ENCODE measurements around the gene EBLN2.

The EBLN2 gene

DNA sequence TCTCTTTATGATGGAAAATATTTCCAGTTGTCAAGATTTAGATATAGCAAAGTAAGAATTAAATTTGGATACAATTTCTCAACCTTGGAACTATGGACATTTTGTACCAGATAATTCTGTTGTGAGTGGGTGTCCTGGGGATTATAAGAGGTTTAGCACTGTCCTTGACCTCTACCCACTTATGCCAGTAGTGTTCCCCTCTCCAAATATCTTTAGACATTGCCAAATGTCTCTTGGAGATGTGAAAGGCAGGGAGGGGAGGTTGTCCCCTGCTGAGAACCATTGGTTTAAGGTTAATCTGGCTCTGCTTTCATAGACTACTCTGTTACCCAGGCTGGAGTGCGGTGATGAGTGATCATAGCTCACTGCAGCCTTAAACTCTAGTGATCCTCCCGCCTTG is at the start of gene EBLN2:
EBLN2 (plus strand) TSS at position 244 of the 400 bp plus-strand sequence. CDS start 423 bp downstream, outside the sequence.
- no peak for DNase-seq (ENCODE audit: low read depth)

DNA sequence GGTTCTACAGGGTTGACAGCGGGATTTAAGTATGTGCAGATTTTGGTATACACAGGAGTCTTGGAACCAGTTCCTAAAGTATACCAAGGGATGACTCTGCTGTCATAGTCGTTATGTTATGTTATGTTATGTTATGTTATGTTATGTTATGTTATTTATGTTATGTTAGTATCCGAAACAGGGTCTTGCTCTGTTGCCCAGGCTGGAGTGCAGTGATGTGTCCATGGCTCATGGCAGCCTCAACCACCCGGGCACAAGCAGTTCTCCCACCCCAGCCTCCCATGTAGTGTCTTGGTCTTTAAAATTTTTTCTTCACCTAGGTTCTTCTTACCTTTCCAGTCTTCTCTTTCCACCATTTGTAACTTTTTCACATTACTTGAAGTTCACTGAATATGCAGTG is 43.2 kb upstream of the EBLN2 start:
- no peak for DNase-seq (ENCODE audit: low read depth)

DNA sequence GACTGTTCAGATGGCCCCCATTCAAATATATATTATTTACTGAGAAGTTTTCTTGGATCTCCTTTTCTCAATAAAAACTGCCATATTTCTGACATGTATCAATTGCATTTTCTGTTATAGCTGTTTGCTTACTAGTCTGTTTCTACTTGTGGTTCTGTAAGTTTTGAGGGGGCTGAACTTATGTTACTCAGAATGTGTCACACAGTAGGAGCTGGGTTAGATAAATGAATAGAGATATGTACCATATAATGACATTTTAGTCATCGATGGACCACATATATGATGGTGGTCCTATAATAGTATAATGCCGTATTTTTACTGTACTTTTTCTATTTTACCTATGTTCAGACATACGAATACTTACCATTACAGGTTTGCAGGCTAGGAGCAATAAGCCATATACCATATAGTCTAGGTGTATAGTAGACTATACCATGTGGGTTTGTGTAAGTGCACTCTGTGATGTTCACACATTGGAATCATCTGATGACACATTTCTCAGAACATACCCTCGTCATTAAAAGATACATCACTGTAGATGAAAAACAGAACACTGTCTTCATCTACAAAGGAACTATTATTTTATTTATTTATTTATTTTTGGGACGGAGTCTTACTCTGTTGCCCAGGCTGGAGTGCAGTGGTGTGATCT is 42.5 kb upstream of the EBLN2 start:
- no peak for DNase-seq (ENCODE audit: low read depth)

DNA sequence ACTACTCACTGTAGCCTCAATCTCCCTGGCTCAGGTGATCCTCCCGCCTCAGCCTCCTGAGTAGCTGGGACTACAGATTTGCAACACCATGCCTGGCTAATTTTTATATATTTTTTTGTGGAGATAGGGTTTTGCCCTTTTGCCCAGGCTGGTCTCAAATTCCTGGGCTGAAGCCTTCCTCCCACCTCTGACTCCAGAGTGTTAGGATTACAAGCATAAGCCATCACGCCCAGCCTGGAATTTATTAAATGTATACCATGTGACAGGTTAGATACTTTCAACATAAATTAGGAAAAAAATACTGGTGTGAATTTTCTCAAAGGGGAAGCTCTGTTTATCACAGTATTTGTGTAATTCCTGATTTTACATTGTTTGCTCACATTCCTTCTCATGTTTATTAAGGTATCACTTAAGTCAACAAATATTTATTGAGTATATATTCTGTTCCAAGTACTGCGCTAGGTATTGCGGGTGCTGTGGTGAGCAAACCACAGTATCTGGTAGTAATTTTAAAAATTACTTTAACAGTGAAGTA is 40.1 kb upstream of the EBLN2 start:
- DNase-seq (ENCODE audit: low read depth) = peak; percentile 14

DNA sequence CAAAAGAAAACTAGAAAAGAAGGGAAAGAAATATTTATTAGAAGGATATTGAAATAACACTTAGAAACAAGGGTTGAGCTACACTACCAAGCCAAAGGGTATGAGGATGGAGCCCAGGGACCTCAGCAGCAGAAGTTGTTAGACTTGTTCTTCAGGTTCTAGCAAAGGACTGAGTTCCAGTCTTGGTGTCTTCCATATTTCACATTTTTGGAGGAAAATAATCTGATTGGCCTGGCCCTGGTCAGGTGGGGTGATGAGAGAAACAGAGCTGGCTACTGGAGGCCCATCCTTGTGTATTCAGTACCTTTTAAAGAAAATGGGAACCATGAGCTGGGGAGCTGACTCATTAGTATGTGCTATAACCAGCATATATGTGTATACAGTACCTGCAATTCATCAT is 36.6 kb upstream of the EBLN2 start:
- no peak for DNase-seq (ENCODE audit: low read depth)

DNA sequence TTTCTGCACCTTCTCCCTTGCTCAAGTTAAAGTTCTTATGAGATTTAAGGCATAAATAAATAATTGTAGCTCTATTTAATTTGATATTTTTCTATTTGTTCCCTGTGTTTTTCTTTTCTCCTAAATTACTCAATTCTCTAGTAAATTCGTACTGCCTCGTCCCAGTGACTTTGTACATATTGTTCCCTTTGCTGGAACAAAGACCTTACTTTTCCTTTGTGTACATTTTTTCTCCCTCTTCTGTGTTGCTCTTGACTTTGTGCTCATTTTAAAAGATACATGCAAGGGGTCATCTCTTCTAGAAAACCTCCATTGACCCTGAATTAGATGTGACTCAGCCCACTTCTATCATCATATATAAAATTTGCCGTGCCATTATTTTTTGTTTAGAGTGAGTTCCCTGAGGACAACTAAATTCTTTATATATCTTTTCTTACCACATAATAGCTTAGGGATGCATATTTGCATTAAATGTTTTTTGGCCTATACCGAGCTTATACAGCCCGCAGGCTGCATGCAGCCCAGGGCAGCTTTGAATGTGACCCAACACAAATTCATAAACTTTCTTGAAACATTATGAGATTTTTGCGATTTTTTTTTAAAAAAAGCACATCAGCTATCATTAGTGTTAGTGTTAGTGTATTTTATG is 35.2 kb upstream of the EBLN2 start:
- DNase-seq (ENCODE audit: low read depth) = no peak

DNA sequence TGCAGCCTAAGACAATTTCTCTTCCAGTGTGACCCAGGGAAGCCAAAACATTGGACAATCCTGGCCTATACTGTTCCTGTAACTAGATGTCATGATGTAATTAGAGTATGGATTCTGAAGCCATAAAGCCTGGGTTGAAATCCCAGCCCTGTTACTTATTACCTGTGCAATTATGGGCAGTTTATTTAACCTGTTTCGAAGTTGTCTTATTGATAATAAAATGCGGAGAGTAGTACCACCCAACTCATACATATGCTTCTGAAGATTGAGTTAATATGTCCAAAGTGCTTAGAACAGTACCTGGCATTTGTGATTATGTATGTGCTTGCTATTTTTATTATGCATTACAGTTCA is 34.7 kb upstream of the EBLN2 start:
- DNase-seq (ENCODE audit: low read depth) = no peak

DNA sequence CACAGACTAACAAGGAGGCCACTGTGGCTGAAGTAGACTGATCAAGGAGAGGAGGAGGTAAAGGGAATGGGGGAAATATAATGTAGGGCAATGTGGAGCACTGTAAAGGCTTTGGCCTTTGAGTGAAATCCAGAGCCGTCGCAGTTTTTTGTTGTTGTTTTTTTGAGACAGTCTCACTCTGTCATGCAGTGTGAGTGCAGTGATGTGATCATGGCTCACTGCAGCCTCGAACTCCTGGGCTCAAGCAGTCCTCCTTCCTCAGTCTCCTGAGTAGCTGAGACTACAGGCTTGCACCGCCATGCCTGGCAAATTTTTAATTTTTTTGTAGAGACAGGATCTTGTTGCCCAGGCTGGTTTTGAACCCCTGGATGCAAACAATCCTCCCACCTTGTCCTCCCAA is 32.7 kb upstream of the EBLN2 start:
- no peak for DNase-seq (ENCODE audit: low read depth)

DNA sequence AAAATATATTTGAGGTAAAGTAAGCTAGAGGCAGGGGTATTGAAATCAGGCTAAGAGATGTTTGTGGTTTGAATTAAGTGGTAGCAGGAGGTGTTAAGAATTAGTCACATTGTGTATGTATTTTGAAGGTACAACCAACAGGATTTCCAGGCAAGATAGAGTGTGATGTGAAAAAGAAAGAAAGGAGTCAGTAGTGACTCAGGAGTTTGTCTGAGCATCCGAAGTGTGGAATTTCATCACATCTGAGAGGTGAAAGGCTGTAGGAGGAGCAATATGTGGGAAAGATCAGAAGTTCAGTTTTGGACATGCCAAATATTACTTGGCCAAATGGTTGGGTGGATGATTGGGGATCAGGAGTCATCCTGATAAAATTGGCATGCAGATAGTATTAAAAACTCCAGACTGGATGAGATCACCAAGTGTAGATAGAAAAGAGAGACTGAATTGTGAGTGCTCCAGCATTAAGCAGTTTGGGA is 32.1 kb upstream of the EBLN2 start:
- DNase-seq (ENCODE audit: low read depth) = peak; percentile 47

DNA sequence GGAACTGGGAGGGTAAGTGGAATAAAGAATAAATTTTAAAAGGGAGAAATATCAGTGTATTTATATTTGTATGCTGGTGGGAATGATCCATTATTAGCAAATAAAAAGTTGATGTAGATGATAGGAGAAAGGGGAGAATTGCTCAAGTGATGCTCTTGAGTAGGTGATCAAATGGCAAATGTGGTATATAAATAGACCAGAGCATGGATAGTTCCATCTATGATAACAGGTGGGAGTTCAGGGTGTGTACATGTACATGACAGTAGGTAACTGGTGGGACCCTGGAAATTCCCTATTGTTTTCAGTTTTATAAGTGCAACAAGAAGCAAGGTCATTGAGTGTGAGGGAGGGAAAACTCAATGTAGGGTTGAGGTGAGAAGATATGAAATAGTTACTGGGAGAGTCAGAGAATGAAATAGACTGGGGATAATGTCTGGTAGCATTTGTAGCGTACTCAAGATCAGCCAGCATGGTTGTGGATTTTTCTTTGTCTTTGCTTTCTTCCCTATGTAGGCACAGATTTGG is 31.3 kb upstream of the EBLN2 start:
- DNase-seq (ENCODE audit: low read depth) = no peak

DNA sequence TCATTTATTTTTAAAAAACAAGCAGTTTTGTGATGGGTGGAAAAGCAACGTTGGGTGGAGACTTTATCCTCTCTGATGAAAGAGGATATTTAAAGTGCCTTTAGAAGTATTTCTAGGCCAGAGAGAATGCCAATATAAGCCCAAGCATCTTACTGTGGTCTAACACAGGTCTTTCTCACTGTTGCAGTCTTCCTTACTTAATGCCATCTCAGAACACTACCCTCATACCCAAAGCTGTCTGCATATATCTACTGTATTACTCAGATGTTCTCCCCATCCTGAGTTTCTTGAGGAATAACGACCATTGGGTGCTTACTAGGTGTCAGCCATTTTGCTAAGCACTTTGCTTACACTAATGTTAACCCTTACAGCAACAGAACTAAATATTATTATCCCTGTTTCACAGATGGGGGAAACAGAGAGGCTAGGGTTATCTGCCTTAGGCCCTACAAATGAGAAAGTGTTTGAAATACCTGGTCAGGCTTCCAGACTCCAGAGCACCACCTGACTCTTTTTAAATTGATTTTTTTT is 29.8 kb upstream of the EBLN2 start:
- no peak for DNase-seq (ENCODE audit: low read depth)

DNA sequence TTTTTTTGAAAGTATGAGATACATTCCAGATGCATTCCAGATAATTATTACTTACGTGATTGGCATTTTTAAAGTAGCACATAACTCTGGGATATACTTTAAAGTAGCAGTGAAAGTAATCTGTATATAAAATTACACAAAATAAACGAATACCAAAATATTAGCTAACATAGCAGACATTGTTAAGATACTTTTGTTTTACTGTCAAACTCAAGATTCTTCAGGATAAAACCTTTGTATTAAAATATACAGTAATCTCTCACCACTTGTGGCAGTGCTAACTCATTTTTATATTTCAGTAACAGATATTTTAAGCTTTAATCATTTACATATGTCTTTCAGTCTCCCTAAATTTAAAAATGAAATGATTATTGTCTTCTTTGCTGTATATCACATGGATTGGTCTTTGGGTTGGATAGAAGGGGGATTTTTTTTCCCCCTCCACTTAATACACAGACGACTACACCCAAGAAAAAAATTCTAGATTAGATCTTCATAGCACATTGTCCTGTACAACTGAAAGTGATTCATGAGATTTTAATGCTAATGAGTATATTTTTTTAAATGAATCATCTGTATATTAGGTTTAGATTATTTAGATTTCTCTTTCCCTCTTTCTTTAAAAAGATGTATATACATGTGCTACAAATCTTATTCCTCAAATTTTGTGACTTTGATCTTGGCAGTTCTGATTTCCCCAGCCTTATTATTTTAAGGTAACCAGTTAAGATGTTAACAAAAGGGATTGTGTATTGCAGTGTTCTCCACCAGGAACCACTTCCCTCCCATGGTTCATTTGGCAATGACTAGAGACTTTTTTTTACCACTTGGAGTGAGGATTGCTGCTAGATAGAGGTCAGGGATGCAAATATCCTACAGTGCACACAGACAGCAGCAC is 24.5 kb upstream of the EBLN2 start:
- peak; percentile 4 for DNase-seq (ENCODE audit: low read depth)

DNA sequence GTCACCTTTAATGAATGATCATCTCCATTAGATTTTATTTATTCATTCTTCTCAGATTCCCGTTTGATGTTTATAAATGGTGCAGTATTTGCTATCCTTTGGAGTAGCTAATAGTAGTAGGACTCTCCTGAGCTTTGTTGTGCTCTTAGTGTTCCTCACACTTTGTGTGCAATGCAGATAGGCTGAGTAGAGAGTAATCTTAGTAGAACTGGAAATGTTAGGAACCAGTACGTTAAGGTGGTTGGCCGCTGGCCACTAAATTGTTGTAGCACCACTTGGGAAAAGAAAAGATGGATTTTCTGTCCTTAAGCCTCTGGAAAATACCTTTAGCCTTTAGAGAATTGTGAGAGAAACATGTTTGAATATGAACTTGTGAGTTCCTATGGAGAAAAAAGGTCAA is 19.9 kb upstream of the EBLN2 start:
- DNase-seq (ENCODE audit: low read depth) = no peak

DNA sequence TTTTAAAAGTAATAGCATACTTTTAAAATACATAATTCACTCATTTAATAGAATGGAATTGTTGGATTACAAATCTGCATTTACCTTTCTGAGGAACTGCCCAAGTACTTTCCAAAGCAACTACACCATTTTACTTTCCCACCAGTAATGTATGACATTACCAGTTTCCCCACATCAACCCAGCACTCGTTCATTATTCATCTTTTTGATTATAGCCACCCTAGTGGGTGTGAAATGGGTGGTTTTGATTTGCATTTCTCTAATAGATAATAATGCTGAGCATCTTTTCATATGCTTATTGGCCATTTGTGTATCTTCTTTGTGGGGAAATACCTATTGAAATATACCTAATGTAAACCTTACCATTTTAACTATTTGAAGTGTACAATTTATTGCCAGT is 18.0 kb upstream of the EBLN2 start:
- no peak for DNase-seq (ENCODE audit: low read depth)

DNA sequence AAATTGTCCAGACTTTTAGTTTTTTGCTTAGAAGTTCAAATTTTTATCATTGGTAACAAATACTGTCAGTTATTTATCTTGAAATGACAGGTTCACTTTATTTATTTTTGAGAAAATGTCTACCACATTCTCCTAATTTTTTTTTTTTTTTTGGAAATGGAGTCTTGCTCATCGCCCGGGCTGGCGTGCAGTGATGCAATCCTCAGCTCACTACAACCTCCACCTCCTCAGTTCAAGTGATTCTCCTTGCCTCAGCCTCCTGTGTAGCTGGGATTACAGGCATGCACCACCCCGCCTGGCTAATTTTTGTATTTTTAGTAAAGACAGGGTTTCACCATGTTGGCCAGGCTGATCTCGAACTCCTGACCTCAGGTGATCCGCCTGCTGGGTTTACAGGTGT is 16.1 kb upstream of the EBLN2 start:
- no peak for DNase-seq (ENCODE audit: low read depth)

DNA sequence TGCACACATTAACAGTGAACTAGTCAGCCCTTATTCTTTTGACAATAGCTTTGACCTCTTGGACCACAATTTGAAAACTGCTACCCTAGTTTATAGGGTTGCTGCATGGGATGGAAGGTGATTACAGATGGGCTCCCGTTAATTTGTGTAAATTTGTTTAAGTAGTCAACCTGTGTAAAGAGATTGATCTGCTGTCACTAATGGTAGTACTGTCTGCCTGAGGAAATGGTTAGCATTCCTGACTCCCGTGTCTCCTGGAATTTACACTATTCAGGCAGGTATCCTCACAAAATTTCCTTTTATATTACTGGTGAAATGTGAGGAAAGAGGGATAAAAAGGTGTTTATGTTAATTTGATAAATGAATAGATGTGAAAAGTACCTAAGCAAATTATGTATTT is 15.3 kb upstream of the EBLN2 start:
- DNase-seq (ENCODE audit: low read depth) = no peak

DNA sequence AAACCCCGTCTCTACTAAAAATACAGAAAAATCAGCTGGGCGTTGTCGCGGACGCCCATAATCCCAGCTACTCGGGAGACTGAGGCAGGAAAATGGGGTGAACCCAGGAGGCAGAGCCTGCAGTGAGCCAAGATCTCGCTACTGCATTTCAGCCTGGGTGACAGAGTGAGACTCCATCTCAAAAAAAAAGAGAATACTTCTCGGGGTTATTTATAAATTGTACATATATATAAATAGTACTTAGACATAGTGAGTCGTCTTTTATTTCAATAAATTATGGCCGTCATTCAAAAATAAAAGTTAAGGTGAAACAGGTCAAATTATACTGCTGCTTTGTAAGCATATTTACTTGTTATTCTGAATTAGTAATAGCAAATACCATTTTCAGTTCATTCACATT is 12.1 kb upstream of the EBLN2 start:
- DNase-seq (ENCODE audit: low read depth) = no peak

DNA sequence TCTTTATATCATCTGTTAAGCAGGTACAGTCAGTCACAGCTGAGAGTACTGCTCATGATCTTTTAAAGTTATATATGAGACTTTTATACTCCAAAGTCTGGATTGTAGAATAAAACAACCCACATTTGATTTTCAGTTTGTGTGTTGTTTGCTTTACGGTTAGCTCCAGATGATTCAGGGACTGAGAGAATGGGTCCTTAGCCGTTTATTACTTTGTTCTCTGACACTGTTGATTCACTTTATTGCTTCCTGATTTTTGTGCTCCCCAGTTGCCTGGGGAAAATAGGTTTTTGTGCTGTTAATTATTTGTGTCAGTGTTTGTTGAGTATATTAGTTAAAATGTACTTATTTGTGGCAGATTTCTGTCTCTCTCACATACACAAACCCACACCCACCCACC is 8.6 kb upstream of the EBLN2 start:
- no peak for DNase-seq (ENCODE audit: low read depth)

DNA sequence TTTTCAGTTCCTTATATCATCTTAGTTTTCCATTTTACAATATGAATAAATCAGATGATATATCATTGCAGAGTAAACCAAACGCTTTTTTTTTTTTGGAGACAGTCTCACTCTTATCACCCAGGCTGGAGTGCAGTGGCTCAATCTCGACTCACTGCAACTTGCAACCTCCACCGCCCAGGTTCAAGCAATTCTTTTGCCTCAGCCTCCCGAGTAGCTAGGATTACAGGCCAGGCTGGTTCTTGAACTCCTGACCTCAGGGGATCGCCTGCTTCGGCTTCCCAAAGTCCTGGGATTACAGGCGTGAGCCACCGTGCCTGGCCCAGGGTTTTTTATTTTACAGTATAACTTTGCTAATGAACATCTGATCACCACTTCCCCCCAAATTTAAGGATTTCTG is 5.9 kb upstream of the EBLN2 start:
- no peak for DNase-seq (ENCODE audit: low read depth)

DNA sequence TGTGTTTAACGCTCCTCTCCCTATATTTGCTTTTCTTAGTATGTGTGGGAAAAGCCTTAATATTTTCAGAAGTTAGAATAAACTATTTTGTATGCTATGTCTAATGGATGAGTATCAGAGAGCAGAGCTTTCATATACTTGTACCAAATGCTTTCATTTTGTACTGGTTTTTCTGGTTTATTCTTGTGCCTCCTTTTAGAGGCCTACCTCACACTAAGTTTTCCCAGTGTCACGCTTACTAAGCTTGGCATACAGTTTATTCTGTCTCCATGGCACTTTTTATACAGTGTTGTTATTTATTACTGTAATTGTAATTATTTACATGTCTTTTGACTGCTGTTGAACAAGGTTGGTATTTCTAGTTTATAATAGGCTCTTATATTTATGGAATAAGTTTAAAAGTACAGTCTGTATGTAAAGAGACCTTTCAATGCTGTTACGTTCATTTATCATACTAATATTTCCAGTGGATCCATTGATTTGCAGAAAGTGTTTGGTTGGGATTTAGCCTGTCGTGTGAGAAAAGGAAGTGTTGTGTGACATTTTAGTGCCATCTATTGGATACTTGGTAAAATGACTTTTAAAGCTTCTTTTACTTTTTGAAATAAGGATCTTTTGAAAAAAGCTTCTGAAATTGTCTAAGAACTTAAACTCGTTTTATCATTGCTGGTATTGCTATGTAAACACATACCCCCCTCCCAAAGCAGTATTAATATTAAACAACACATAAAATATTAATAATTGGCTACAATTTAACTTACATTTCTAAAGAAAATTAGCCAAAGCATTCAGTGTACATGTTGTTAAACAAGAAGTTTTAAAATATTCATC is 5.2 kb upstream of the EBLN2 start:
- peak; percentile 48 for DNase-seq (ENCODE audit: low read depth)

DNA sequence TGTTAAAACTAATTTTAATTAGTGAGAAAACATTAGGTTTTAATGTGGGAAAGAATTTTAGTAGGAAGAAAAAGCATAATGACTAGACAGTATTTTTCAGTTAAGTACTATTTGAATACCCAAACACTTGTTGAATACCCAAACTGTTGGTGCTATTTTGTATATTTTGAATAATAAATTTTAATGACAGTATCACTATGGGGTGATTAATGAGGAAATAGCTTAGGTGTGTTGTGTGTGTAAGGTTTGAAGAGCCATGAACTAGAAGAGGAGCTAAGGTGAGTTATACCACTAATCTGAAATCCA is 4.7 kb upstream of the EBLN2 start:
- DNase-seq (ENCODE audit: low read depth) = no peak

DNA sequence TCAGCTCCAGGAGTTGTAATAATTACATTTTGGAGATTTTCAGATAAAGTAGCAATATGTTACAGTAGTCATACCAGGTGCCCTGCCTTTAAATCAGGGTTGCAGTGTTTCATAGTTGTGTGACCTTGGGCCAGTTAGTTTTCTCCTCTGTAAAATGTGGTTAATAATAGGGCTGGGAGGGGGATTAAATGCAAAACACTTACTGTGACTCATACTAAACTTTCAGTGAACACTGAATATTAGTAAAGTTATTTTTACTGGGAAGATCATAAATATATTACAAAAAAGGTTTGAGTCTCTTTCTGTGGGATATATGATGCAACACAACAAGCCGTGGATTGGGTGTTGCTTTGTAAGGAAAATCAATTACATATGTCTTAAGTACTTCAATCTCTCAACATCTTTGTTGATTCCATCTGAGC is 1.1 kb upstream of the EBLN2 start:
- peak; percentile 84 for DNase-seq (ENCODE audit: low read depth)

Measured in fibroblast of gingiva (primary cell).